Renal cortex interstitium (tissue), 11 donors: Measurements from ENCODE around the gene RASGEF1C. TPM values are rescaled to one million over a fixed set of nuclear protein-coding genes. Genes with fewer than 3 reads are reported as not detected.
"Not testable (repeated sequence)": the region's sequence is repeated elsewhere in the genome, so short reads cannot be mapped to it uniquely, and the experiment has no call there.

Experiments used
- DNase-seq, 11 donors: peaks; one replicate each; pipeline ENCODE4 v3.0.0-alpha.2; 2013; ENCODE audit warnings: low read depth in 9 of 11, low spot score in 4 of 11; ENCODE audit errors: extremely low read depth in 1 of 11
- polyA plus RNA-seq, 3 donors: library from polyadenylated mRNA; unstranded; fragments of 120-200 nt; gene quantifications; one replicate each; pipeline ENCODE4 v1.2.1, GENCODE V29; 2013; ENCODE audit not compliant: insufficient read length in 3 of 3

RASGEF1C gene
- polyA plus RNA-seq, 3 donors = 0.36 to 0.76 (median 0.57) TPM

GRCh38 chr5:180213256-180213600 is 4.2 kb upstream of the RASGEF1C start:
- DNase-seq = no peak

GRCh38 chr5:180212363-180213255 is 3.6 kb upstream of the RASGEF1C start:
- DNase-seq = no peak

- no peak for DNase-seq
Measured at GRCh38 chr5:180211761-180212035, 2.7 kb upstream of the RASGEF1C start.

GRCh38 chr5:180210961-180211760 is 2.1 kb upstream of the RASGEF1C start:
- DNase-seq = no peak

GRCh38 chr5:180210077-180210476 is 1.1 kb upstream of the RASGEF1C start:
- not testable (repeated sequence) for DNase-seq

- DNase-seq = no peak
Measured at GRCh38 chr5:180208435-180209081, 453 bp downstream of the RASGEF1C start.

GRCh38 chr5:180208038-180208434 is 975 bp downstream of the RASGEF1C start:
- no peak for DNase-seq

GRCh38 chr5:180207593-180207992 is 1.4 kb downstream of the RASGEF1C start:
- DNase-seq = no peak

- no peak for DNase-seq
Measured at GRCh38 chr5:180206993-180207392, 2.0 kb downstream of the RASGEF1C start.

- no peak for DNase-seq
Measured at GRCh38 chr5:180205916-180206315, 3.1 kb downstream of the RASGEF1C start.

- no peak for DNase-seq
Measured at GRCh38 chr5:180204276-180204819, 4.7 kb downstream of the RASGEF1C start.

GRCh38 chr5:180202939-180203573 is 6.0 kb downstream of the RASGEF1C start:
- DNase-seq = no peak

GRCh38 chr5:180201051-180201987 is 7.7 kb downstream of the RASGEF1C start:
- DNase-seq = no peak

GRCh38 chr5:180199390-180199789 is 9.6 kb downstream of the RASGEF1C start:
- DNase-seq = no peak

- no peak for DNase-seq
Measured at GRCh38 chr5:180198208-180198607, 10.8 kb downstream of the RASGEF1C start.

- no peak for DNase-seq
Measured at GRCh38 chr5:180197016-180197702, 11.9 kb downstream of the RASGEF1C start.

- no peak for DNase-seq
Measured at GRCh38 chr5:180194410-180195345, 14.3 kb downstream of the RASGEF1C start.
